ENCODE measurements around the gene TOR1AIP1.
"Not testable (repeated sequence)": the region's sequence is repeated elsewhere in the genome, so short reads cannot be mapped to it uniquely, and the experiment has no call there.

GRCh38 chr1:179855831-179856230 lies 26.3 kb upstream of the TOR1AIP1 start:
- not testable (repeated sequence) for TF ChIP-seq EZH2 (IDR thresholded peaks at IDR 0.05; ENCODE audit: low read depth); CTCF (conservative IDR thresholded peaks at IDR 0.05)
